Frontal cortex (tissue), 4 donors: ENCODE data around the gene SPANXB1. TPM values are rescaled to one million over a fixed set of nuclear protein-coding genes. Genes with fewer than 3 reads are reported as not detected.
"Not testable (repeated sequence)": the region's sequence is repeated elsewhere in the genome, so short reads cannot be mapped to it uniquely, and the experiment has no call there.

ENCODE experiments used
- DNase-seq, 2 donors: peaks; one replicate each; pipeline ENCODE4 v3.0.0; 2012; ENCODE audit warnings: low spot score in 2 of 2
- FAIRE-seq: peaks from 2 replicates; lab custom pipeline; 2012; peaks lifted over from hg19 to GRCh38; lab: Jason Lieb, UNC
- total RNA-seq: library from RNA; depleted of rRNA; stranded (reverse); fragments of >200 nt; gene quantifications from one replicate; pipeline ENCODE4 v1.2.3, GENCODE V29; 2014
- donor health status: control.
- donor health status: control.
- donor health status: control.

Gene SPANXB1, protein sequence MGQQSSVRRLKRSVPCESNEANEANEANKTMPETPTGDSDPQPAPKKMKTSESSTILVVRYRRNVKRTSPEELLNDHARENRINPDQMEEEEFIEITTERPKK
- not detected for total RNA-seq

DNA sequence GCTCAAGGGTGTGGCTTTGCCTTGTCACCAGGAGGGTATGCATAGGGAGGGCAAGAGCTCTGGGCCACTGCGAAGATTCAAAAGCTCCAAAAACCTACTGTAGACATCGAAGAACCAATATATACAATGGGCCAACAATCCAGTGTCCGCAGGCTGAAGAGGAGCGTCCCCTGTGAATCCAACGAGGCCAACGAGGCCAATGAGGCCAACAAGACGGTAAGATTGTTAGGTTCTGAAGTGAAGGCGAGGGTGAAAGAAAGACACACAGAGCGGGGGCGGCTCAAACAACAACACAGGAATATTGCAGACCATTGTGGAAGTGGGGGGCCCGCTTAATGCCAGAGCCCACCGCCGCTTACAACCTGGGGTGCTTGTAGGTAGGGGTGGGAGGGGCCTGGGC is at the start of gene SPANXB1:
TSS of gene SPANXB1 (plus strand) at position 27 of the 400 bp plus-strand sequence. CDS start at position 127, 100 bp downstream.
- DNase-seq, FAIRE-seq: not testable (repeated sequence)

DNA sequence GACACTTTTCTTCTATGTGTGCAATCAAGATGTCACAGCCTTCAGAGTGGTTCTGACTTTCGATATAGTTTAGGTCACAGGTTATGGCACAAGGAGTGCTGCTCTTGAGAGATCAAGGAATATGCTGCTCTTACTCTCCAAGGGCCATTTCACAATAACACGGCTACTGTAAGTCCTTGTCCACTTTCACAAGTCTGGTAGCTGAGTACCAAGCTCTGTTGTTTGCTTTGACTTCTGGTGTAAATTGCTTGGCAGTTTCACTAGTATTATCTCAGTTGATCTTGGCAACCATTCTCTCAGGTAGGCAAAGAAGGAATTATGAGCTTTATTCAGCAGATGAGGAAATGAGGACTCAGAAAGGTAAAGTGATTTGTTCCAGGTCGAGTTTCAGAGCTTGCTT is 35.4 kb upstream of the SPANXB1 start:
- DNase-seq, result no peak
- no peak for FAIRE-seq

DNA sequence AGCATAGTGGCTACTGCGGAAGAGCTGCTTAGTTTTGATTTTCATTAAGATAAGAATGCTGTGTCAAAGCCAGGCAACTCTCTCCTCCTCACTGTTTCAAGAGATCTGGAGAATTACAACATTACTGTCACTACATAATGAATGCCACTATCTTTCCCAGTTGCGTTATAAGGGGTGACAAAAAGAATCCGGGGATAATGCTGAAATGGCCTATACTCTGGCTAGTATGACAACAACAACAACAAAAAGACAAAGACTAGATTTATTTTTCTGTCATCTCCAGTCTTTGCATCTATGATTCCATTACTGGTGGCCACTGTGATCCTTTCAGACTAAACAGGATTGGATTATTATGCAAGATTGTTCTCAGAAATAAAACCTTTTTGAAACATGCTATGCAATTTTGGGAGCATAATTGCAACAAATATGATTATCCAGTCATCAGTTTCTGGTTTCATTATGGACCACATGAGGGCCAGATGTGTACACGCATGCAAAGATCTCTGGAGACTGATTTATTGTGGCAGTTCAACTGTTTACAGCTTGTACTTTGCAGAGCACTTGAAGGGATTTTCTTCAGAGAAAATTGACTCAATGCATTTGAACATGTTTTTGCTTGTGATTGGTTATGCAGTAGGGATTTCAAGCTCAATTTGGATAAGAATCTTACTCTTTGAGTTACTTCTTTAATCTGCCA is 31.1 kb upstream of the SPANXB1 start:
- DNase-seq (no peak), FAIRE-seq (no peak)

DNA sequence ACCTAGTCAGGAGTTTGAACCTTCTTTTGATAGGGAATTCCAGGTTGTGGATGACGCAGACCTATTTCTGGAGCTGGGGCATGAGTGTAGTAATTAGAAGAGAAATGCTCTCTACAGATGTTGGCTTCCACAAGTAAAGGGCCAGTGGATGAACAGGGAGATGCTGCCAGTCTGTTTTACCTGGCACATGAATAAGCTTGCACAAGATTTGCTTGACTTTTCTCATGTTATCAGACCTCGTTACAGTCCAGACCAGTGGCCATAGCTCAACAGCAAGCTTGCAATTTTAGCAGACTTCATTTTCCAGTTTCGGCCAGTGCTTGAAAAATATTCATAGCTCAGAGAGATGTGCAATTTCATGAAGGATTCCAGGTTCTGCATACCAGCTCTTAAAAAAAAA is 26.9 kb upstream of the SPANXB1 start:
- no peak for FAIRE-seq
- DNase-seq, result no peak

DNA sequence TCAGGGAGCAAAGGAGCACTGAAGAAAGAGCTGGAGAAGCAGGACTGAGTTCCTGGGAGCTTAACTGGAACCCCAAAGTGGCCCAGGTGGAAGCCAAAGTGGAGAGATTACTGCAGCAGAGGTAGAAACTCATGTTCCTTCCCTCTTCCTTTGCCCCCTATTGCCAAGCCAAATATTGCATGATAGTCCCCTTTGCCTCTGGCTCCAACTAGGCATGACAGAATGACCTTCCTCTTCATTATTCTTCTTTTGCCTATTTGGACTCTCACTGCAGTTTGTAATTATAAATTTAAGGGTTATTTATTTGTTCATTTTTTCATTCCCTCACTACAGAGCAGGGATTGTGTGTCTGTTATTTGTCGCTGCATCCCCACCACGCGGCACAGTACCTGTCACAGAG is 22.1 kb upstream of the SPANXB1 start:
- no peak for DNase-seq
- no peak for FAIRE-seq

DNA sequence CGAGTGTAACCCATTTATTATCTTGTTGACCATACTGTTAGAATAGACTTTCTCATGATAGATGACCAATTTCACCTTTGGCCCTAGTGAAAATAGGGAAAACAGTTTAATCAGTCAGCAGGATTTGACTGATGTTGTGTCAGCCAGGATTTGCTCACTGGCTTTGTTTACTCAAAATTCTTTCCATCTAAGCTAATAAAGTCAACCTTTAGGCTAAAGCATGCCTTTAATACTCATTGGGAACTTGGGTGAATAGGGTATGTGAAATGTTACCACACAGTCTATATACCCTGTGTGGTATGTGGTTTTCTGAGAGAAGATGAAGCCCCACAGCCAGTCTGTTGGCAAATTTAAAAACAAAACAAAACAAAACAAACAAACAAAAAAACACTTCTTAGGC is 18.7 kb upstream of the SPANXB1 start:
- no peak for DNase-seq
- FAIRE-seq, result no peak

DNA sequence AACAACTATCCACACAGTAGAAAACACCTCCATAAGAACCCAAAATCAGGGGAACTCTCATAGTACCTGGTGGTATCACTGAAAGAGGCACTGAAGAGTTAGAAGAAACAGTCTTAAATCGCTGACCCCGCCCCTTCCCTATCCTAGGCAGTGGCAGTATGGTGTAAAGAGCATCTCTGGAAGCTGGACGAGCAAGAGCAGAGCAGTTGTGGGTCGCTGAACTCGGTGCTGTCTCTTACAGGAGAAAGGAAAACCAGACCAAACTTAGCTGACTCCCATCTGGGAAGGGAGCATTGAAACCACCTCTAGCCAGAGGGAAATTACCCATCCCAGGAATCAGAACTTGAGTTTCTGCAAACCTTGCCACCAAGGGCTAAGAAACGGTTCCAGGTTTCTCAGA is 2.8 kb downstream of the SPANXB1 start:
- FAIRE-seq, DNase-seq: not testable (repeated sequence)

DNA sequence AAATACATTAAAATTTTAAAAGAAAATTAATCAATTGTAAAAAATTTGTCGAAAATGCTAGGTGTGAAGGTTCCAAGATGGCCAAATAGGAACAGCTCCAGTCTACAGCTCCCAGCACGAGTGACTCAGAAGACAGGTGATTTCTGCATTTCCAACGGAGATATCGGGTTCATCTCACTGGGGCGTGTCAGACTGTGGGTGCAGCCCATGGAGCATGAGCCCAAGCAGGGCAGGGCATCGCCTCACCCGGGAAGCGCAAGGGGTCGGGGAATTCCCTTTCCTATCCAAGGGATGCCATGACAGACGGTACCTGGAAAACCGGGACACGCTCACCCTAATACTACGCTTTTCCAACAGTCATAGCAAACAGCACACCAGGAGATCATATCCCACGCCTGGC is 41.9 kb downstream of the SPANXB1 start:
- FAIRE-seq, DNase-seq: not testable (repeated sequence)

DNA sequence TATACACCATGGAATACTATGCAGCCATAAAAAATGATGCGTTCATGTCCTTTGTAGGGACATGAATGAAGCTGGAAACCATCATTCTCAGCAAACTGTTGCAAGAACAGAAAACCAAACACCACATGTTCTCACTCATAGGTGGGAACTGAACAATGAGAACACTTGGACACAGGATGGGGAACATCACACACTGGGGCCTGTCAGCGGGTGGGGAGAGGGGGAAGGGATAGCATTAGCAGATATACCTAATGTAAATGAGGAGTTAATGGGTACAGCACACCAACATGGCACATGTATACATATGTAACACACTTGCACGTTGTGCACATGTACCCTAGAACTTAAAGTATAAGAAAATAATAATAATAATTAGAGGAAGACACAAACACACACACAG is 47.5 kb downstream of the SPANXB1 start:
- DNase-seq, FAIRE-seq: not testable (repeated sequence)

DNA sequence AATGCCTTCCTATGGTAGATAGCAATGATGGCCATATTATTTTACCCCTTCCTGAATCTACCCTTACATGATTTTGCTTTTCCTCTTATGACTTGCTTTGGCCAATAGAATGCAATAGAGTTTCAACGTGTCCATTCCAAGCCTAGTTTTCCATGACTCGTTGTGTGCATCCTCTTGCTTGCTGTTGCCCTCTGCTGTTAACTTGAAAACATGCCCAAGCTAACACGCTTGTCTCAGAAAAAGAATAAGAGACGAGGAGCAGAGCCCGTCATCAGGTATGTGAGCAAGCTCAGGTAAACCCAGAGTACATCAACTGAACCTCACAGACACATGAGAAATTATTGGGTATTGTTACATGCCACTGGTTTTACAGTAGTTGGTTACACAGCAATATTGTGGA is 49.7 kb downstream of the SPANXB1 start:
- not testable (repeated sequence) for DNase-seq, FAIRE-seq

Other genes with a start within 250 kb of the SPANXB1 start
- 4.9 TPM for gene LDOC1, start 174.5 kb downstream of the SPANXB1 start, total RNA-seq
- gene SPANXC, start 239.9 kb downstream of the SPANXB1 start, total RNA-seq, result not detected